ENCODE data around the gene MSI2. TPM values are rescaled to one million over a fixed set of nuclear protein-coding genes. Genes with fewer than 3 reads are reported as not detected.

MSI2 gene
- total RNA-seq, 1 donor from 2014 or later: 24.2 TPM

DNA sequence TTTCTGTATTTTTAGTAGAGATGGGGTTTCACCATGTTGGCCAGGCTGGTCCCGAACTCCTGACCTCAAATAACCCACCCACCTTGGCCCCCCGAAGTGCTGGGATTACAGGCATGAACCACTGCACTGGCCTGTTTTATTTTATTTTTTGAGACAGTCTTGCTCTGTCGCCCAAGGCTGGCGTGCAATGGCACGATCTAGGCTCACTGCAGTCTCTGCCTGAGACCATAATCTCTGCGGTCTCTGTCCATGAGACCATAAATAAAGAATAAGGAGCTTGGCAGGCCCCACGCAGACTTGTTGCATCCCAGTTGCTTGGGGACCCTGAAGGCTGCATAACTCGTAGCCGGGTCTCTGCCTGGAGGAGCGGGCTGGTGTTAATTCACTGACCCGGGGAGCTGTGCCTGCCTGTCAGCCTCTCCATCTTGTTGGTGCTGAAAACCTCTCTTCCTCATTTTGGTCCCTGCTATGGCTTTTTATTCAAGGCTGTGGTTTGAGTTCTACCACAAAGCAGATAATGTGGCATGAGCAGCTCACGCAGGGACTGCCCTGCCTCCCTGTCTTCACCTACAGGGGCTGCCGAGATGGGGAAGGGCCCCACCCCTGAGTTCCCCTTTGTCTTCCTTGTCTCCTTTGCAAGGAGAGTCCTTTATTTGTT is 82.1 kb downstream of the MSI2 start:
- ATAC-seq (no peak), DNase-seq (ENCODE audit: low spot score) (no peak)

DNA sequence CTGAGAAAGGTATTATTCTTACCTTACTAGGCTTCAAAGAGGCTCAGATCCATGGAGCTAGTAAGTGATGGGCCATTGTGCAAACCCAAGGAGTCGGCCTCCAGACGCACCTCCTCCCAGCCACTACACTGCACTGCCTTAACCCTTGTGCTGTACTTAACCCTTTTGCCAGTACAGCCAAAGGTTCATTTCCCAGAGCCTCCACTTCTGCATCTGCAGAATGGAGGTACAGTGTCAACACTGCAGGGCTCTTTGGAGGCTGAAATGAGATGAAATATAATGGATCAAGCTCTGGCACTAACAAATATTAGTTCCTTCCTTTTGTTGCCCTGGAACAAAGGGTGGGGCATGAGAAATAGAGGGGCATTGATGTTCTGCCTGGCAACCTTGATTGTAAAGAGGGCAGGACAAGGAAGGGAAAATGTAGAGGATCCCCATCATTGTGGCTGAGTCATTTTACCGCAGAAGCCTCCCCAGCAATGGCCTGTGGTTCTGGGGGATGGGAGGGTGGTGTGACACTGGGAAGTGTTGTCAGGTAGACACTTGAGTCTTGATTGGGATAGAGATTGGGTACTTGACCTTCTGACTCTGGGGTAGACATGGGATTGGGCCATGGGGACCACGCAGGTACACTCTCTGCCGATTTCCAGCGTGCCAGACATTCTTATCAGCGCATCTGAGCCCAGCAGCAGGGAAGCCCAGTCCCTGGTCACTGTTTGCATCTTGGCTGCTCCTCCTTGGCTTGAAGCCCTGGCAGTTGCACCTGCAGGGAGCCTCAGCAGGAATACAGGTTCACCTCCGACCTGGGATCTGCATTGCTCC is 84.0 kb downstream of the MSI2 start:
- ATAC-seq: no peak
- DNase-seq (ENCODE audit: low spot score): no peak

DNA sequence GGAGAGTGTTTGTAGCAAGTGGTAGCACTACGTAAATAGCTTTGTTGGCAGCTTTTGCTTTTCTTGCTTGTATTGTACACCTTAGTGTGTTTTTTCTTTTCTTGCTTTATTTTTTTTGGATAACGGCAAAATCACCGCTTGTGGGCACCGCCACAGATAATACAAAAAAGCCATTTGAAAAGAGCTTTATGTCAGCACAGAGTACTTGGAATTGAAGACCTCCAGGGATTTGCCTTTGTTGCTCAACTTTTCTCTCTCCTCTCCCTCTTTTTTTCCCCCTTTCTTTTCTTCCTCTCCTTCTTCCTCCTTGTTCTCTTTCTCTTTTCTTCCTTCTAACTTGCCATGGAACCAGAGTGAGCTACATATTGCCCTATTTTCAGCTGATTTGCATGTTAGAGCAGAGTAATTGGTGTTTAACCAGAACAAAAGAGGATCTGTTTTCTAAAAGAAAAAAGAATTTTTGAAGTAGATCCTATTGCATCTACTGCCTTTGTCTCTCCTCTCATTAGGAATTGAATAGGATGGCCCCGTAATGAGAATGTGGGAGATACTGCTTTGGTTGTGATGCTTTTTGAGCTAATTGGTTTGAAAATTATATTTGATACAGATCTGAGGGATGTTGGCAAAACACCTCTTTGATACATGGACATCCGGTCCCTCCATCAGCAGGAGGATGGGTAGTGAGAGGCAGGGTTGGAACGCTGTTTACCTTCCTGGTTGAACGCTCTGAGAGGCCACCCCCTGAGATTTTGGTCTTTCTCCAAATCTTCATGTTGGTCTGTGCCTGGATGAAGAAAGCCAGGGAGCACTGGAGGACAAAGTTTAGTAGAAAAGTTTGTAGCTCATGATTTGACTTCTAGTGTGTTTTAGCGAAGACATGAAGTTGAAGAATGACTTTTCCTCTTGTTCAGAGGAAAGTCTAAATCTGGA is 85.6 kb downstream of the MSI2 start:
- peak; percentile 58 for ATAC-seq

DNA sequence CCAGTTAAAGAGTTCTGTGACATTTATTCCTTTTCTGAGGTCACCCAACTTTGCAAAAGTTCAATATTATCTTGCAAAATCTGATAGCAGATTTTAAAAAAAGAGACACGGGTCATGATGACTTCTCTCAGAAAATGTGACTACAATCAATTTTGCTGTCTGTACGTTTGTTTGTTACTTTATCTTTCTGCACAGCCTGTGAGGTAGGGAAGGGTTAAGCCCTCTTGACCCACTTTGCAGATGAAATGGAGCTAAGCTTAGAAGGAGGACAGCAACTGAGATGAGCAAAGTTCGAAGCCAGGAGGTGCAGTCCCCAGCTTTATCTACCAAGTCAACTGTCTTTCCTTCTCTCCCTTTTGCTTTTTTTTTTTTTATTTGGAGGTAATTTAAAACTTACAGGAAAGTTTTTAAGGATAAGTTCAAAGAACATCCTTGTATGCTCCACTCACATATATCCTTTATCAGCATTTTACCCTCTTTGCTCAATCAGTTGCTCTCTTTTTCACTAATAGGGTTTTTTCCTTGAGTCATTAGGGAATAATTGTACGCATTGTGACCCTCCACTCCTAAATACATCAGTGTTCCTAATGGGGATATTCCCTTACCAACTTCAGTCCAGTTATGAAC is 86.8 kb downstream of the MSI2 start:
- peak; percentile 34 for ATAC-seq
- no peak for DNase-seq (ENCODE audit: low spot score)

More for the DNA sequence above, 85.6 kb downstream of the MSI2 start:
- no peak for DNase-seq (ENCODE audit: low spot score)

DNA sequence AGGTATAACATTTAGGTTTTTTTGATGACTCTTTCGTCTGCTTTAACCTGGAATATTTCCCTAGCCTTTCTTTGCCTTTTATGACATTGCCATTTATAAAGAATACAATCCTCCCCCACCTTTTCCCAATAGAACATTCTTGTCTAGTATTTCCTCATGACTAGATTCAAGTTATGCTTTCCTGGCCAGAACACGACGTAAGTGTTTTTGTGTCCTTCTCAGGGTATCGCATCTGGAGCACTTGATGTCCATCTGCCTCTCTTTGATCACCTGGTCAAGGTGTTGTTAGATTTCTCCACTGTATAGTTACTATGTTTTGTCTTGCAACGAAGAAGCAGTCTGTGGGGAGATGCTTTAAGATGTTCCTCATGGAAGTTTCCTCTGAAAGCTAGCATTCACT is 87.4 kb downstream of the MSI2 start:
- no peak for DNase-seq (ENCODE audit: low spot score)
- no peak for ATAC-seq

DNA sequence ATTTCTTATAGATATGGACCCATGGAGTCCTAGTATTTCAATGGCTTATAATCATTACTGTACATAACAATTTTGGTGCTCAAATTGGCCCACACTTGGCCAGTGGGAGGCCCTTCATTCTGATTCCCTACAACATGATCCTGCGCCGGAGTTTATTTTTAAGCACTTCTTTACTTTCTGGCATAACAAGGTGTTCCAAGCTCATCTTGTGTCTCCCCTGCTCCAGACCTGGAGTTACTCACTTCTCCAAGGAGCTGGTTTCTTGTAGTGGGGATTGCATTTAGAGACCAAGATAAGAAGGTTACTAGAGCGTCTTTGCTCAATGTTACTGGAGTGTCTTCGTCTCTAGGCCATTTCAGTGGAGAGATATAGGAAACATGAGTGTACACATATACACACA is 87.9 kb downstream of the MSI2 start:
- DNase-seq (ENCODE audit: low spot score) (no peak), ATAC-seq (no peak)

DNA sequence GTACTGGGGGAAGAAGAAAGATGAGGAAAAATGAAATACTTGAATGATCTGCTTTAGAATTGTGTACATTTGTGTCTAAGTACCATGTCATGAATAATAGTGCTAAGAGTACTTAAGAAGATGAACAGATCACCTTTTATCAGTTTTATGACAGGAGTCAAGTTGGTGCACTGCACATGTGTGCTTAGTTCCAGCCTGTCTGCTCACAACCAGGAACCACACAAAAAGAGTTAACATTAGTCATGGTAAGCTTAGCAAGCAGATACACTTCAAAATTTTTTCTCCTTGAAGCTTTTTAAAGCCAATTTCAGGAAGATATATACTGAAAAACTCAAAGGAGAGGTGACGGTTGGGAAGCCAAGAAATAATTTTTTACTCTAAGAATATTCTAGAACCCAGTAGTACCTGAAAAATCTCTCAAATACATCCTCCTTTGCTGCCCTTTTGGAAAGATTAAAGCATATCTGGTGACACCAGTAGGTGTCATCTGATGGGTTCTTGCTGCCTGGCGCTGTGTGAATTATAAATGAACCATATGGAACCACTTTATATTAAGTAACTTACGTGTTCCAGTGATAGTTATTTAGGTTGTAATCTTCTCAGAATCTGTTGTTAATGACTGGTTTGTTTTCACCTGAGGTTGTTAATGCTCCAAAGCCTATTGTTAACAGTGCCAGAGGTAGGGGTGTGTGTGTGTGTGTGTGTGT is 93.4 kb downstream of the MSI2 start:
- ATAC-seq (no peak), DNase-seq (ENCODE audit: low spot score) (no peak)

DNA sequence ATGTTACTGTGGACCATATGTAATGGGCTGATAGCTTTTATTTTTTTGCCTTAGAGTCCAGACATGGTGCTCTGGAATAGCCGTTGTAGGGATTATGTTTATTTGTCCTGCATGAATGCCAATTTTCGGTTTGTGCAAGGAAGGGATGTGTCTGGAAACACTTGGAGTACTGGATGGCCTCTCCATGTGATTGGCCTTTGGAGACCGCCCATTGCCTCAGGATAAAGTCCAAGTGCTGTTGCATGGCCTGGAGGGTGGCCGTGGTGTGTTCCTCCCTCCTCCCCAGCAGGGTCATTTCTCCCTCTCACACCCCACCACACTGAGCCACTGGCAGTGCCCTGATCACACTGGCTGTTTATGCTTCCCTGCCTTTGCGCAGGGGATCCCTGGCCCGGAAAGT is 93.9 kb downstream of the MSI2 start:
- DNase-seq (ENCODE audit: low spot score) (peak; percentile 66), ATAC-seq (peak; percentile 83)

DNA sequence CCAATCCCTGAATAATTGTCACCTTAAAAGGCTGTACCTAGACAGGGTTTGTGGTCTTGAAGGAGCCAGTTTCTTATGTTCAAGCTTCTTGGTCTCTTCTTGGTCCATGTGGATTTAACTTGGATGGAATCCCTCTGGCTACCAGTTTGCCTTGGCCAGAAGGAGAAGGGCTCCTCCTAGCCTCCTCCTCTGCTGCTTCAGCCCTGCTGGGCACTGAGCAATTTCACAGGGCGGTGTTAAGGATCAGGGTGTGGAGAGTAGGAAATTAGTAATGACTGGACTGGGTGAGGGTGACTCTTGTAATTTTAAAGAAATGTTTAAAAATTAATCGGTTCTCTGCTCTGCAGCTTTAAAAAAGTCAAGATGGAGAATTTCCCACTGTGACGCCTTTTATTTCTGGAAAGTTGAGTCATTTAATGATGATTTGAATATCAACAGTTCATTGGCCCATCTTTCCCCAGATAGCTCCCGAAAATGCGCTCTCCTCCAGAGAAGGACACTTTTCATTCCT is 96.4 kb downstream of the MSI2 start:
- ATAC-seq (no peak), DNase-seq (ENCODE audit: low spot score) (no peak)

DNA sequence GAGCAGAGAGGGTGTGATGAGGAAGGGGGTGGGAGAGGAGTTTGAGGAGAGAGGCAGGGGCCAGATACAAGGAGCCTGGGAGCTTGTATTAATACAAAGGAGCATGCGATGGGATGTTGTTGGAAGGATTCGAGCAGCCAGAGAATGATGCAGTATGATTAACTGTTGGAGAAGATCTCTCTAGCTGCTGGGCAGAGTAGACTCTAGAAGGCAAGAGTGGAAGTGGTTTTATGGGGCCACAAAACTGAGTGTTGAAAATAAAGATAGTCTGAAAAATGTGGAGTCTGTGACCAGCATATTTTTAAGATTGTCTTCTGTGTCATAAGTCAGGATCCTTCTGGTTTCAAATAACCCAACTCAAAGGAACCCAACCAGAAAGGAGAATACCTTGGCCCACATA is 98.3 kb downstream of the MSI2 start:
- DNase-seq (ENCODE audit: low spot score): no peak
- ATAC-seq: no peak

DNA sequence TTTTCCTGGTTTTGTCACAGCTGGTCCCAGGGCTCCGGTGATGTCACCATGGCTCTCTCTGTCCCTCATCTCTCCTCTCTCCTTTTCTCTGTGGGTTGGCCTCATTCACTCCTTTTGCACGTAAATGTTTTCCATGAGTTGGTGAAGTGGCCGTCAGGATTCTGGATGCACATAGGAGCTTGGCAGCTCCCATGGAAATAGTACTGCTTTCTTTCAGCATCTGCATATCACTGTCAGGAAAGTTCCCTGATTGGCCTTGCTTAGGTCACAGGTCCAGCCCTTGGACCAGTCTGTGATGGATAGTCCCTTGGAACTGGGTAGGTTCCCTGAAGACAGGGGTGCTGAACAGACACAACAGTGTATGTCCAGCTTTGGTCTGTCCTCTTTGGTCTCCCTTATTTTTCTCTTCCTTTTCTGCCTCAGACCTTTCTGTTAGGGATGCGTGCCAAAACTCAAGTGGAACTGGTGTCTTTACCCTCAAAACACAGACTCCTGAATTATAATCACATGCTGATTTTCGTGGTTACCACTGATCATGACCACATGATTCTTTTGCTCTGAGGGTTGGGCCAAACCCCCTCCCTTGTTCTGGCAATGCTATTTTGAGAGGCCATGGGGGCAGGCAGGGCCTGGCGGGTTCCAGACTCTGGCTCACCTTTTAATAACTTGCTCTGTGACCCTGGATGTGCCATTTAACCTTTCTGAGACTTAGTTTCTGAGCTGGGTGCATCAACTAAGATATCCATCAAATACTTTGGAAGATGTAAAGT is 99.0 kb downstream of the MSI2 start:
- ATAC-seq (no peak), DNase-seq (ENCODE audit: low spot score) (no peak)

DNA sequence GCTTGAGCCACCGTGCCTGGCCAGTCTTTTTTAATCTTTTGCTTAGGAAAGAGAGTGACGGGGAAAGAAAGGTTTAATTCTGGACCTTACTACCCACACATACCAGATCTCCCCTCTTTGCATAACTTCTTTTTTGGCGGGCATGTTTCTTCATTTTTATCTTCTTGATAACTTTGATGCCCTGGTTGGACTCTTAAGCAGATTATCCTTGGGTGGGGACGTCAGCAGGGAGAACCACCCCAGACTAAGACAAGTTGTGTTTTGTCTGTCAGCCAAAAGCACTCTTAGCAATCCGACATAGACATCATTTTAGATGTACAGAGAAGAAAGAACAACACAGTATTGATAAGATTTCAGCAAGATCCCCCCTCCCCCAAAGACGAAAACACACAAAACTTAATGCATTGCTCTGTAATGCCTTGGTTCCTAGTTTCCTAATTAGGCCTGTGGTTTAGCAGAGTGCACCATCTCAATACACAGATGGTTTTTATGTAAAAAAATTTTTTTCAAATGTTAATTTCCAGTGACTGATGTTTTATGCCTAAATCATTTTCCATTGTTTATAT is 99.9 kb downstream of the MSI2 start:
- ATAC-seq: no peak
- DNase-seq (ENCODE audit: low spot score): no peak

DNA sequence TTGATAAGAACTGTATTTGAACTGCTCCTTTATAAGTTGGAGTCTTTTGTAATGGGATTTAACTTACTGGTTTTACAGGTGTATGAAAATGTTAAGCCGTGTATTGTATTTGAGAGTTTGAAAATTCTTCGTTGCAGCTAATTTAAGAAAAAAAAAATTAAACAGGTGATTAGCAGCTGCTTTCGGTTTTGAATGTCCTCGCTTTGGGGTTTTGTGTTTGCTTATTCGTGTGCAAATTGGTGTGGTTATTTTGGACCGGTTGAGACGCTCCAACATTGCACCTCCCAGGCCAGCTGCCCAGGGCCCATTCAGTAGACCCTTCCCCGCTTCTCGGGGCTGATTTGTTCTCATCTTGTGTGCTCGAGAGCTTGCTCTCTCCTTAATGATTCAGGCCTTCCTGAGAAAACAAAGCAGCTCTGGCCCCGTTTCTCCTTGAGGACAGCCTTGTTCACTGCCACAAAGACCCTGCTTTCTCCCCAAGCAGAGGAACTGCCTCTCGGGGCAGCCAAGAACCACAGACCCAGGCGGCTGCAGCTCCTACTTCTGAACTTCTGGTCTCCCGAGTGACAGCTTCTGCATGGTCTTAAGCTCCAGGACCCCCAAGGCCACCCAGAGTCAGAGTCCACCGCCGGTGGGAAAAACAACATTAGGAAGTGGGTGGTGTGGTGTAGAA is 100.5 kb downstream of the MSI2 start:
- no peak for DNase-seq (ENCODE audit: low spot score)
- peak; percentile 22 for ATAC-seq

DNA sequence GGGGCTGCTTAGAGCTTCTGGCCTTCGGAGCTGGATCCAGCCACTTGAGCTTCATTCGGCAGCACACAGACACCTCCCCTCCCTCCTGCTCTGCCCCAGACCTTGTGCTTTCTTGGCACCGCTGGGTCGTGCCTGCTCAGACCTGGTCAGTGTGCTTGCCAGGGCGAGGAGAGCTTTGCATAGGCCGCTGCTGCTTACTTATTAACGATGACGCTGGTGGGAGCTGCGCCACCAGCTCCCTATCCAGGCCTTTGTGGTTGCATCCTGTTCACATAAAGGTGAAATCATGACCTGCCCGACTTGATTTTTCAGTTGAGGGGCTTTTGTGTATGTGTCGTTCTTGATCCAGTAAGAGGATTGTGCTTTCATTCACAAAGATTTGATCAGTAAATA is 101.1 kb downstream of the MSI2 start:
- DNase-seq (ENCODE audit: low spot score): peak; percentile 54
- peak; percentile 81 for ATAC-seq

DNA sequence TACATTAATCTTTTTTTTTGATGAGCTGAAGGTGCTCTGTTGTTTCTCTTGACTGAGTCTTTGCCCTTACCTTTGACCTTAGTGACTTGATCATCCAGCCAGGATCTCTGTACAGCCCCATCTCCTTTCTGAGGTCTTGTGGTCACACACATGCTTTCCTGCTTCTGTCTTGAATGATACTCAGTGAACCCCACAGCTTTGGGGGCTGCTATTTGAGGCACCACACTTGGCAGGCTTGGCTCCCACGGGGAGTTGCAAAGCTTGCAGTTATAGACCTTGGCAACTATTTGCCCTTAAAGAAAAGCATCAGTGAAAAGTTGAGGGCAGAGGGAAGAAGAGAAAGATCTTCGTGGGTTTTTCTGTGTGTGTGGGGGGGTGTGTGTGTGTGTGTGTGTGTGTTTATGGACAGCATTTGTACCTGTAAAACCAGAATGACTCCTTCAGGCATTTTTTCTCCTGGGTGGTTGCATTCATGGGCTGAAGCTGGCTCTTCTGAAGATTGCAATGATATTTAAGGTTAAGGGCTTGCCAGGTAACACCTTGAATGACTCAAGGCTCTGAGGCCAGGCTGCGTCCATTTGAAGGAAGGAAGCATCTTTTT is 101.6 kb downstream of the MSI2 start:
- no peak for DNase-seq (ENCODE audit: low spot score)
- no peak for ATAC-seq

DNA sequence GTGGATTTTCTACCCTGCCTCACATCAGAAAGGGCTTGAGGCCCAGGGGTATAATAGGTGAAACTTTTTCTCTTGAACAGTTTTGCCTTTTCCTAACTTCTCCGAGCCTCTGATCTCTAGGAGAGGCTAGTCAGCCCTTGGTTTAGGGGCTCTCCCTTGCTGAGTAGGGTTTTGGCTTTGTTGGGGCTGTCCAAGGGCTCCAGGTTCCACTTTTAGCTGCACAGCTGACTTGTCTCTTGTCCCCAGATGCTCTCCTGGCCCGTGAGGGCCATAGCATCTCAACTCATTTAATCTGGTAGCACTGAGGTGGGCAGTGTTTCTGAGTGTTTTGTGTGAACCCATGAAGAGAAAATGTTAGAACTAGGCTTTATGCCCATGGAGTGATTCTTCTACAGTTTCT is 103.9 kb downstream of the MSI2 start:
- no peak for DNase-seq (ENCODE audit: low spot score)
- no peak for ATAC-seq

DNA sequence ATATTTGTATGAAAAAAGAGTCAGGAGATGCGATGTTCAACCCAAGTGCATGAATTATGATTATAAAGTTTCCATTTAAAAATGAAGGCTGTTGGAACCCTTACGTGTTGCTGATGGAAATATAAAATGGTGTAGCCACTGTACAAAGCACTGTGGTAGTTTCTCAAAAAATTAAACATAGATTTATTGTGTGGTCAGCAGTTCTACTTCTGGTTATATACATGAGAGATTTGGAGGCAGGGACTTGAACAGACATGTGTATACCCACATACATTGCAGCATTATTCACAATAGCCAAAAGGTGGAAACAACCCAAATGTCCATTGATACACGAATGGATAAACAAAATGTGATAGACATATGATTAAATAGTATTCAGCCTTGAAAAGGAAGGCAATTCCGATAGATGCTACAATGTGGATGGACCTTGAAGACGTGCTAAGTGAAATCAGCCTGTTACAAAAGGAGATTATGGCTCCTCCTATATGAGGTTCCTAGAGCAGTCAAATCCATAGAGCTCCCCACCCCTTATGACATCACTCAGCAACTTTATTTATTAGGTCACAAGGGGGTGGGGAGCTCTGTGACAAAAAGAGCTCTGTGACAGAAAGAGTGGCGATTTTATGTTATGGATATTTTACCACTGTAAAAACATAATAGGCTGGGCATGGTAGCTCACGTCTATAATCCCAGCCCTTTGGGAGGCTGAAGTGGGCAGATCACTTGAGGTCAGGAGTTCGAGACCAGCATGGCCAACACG is 106.7 kb downstream of the MSI2 start:
- no peak for DNase-seq (ENCODE audit: low spot score)
- ATAC-seq: no peak
